Sigmoid colon (tissue), 7 donors: Measurements from ENCODE around the gene GPR108. TPM values are rescaled to one million over a fixed set of nuclear protein-coding genes. Genes with fewer than 3 reads are reported as not detected.

ENCODE experiments used
- DNase-seq: peaks from one replicate; pipeline ENCODE4 v3.0.0-alpha.2; 2019
- H3K27ac ChIP-seq, 4 donors: fragments of 200-600 bp; sonication (generic); one replicate each; pipeline ENCODE4 v1.5.1; 2016 to 2019; ENCODE audit warnings: mild to moderate bottlenecking in 1 of 4
- H3K27me3 ChIP-seq, 3 donors: fragments of 200-600 bp; sonication (generic); one replicate each; pipeline ENCODE4 v1.5.1; 2019; ENCODE audit warnings: mild to moderate bottlenecking in 1 of 3
- H3K36me3 ChIP-seq, 4 donors: fragments of 200-600 bp; sonication (generic); one replicate each; pipeline ENCODE4 v1.5.1; 2016 to 2019
- H3K4me1 ChIP-seq, 4 donors: fragments of 200-600 bp; sonication (generic); one replicate each; pipeline ENCODE4 v1.5.1; 2017 to 2019
- H3K4me3 ChIP-seq, 4 donors: fragments of 200-600 bp; sonication (generic); one replicate each; pipeline ENCODE4 v1.5.1; 2017 to 2019; ENCODE audit warnings: mild to moderate bottlenecking in 2 of 4, moderate library complexity in 1 of 4
- H3K9me3 ChIP-seq, 4 donors: fragments of 200-600 bp in 3 of 4; sonication (generic) in 3 of 4; one replicate each; pipeline versions ENCODE4 v1.5.1 to v1.6.1; 2013 to 2019
- CTCF ChIP-seq, 4 experiments: fragments of 450-650 bp in 3 of 4; fragments of 200-600 bp in 1 of 4; IDR thresholded peaks; one replicate each; pipeline ENCODE4 v1.5.1; 2016 to 2019; ENCODE audit warnings: antibody characterized with exemption in 4 of 4, mild to moderate bottlenecking in 3 of 4, moderate library complexity in 2 of 4
- EP300 ChIP-seq, 4 donors: sonication (generic); formaldehyde crosslinking; IDR thresholded peaks; one replicate each; pipeline ENCODE4 v1.6.1; 2017; ENCODE audit warnings: antibody characterized with exemption in 4 of 4
- POLR2A ChIP-seq, 2 donors: fragments of 450-650 bp; IDR thresholded peaks; one replicate each; pipeline ENCODE4 v1.6.1; 2016; ENCODE audit warnings: antibody characterized with exemption in 2 of 2, mild to moderate bottlenecking in 2 of 2, moderate library complexity in 2 of 2
- POLR2AphosphoS5 ChIP-seq, 4 donors: sonication (generic); formaldehyde crosslinking; IDR thresholded peaks; one replicate each; pipeline ENCODE4 v1.6.1; 2017; ENCODE audit warnings: antibody characterized with exemption in 4 of 4
- WGBS, 2 donors: extraction: QIAGEN DNeasy Blood & Tissue Kit; methylation state at CpG; one replicate each; pipeline ENCODE4 v1.1.7; 2013; 5-methylcytosine and 5-hydroxymethylcytosine counted together
- intact Hi-C: fragments of 100-400 bp; cut with DNase I; formaldehyde crosslinking; loops from one replicate; pipeline ENCODE4 v1.15.1; 2023
- polyA plus RNA-seq, 3 donors: library from polyadenylated mRNA; stranded (reverse); fragments of 200-250 nt; gene quantifications; one replicate each; pipeline ENCODE4 v1.2.3, GENCODE V29; 2013
- total RNA-seq, 4 donors: library from RNA; depleted of rRNA; stranded (reverse); fragments of >200 nt; gene quantifications; one replicate each; pipeline ENCODE4 v1.1.0, GENCODE V29; 2016
- donor health status: healthy with polysubstance abuse.
- donor health status: Bipolar disorder and iron deficiency.
- donor health status: healthy.

The GPR108 gene
- total and polyA plus RNA-seq, 7 donors, result 39.0 to 91.1 (median 57.8) TPM

- Histone ChIP-seq H3K27ac (no peak overlapping the region), H3K9me3 (no peaks in the 10 kb centered on the region), H3K36me3 (no peaks in the 10 kb centered on the region), H3K27me3 (peaks cover 0 to 24% (median 4%) of the 10 kb centered on the region in 3 donors), H3K4me3 (no peak overlapping the region), H3K4me1 (no peaks in the 10 kb centered on the region)
- DNase-seq, result no peak
- TF ChIP-seq POLR2AphosphoS5 (IDR thresholded peaks at IDR 0.05) (no peak), EP300 (IDR thresholded peaks at IDR 0.05) (no peak), CTCF (IDR thresholded peaks at IDR 0.05) (no peak), POLR2A (IDR thresholded peaks at IDR 0.05) (no peak)
- intact Hi-C loops, result no loop called here
- 59 to 67% methylated on average over 6 of the region's 6 CpGs for WGBS, 2 donors
These were observed 20.8 kb downstream of the GPR108 start for GRCh38 chr19:6716610-6716970.

GRCh38 chr19:6714749-6715555, 22.4 kb downstream of the GPR108 start:
- DNase-seq, result no peak
- intact Hi-C loops, result no loop called here
- Histone ChIP-seq H3K36me3 (no peaks in the 10 kb centered on the region), H3K27me3 (peaks cover 0 to 39% (median 4%) of the 10 kb centered on the region in 3 donors), H3K9me3 (no peaks in the 10 kb centered on the region), H3K27ac (no peak overlapping the region), H3K4me1 (no peaks in the 10 kb centered on the region), H3K4me3 (no peak overlapping the region)
- no peak for TF ChIP-seq POLR2AphosphoS5 (IDR thresholded peaks at IDR 0.05)
- no peak for TF ChIP-seq POLR2A (IDR thresholded peaks at IDR 0.05)
- TF ChIP-seq CTCF (IDR thresholded peaks at IDR 0.05), result no peak
- TF ChIP-seq EP300 (IDR thresholded peaks at IDR 0.05), result no peak
- 92 to 93% methylated on average over 11 of the region's 11 CpGs for WGBS, 2 donors

- Histone ChIP-seq H3K27me3 (peaks cover 0 to 47% (median 11%) of the 10 kb centered on the region in 3 donors), H3K27ac (no peak overlapping the region), H3K4me3 (no peak overlapping the region), H3K36me3 (no peaks in the 10 kb centered on the region), H3K9me3 (no peaks in the 10 kb centered on the region), H3K4me1 (no peaks in the 10 kb centered on the region)
- intact Hi-C loops, result no loop called here
- WGBS, 2 donors, result 74 to 75% methylated on average over 24 of the region's 24 CpGs
- DNase-seq, result no peak
- no peak for TF ChIP-seq EP300 (IDR thresholded peaks at IDR 0.05)
- TF ChIP-seq POLR2A (IDR thresholded peaks at IDR 0.05), result no peak
- no peak for TF ChIP-seq CTCF (IDR thresholded peaks at IDR 0.05)
- TF ChIP-seq POLR2AphosphoS5 (IDR thresholded peaks at IDR 0.05), result no peak
These were observed 23.3 kb downstream of the GPR108 start for GRCh38 chr19:6713773-6714692.

GRCh38 chr19:6712692-6713670, 24.4 kb downstream of the GPR108 start:
- no peaks in the 10 kb centered on the region for H3K36me3 ChIP-seq
- no peaks in the 10 kb centered on the region for H3K9me3 ChIP-seq
- 93 to 94% methylated on average over 20 of the region's 20 CpGs for WGBS, 2 donors
- no peak for DNase-seq
- TF ChIP-seq POLR2AphosphoS5 (IDR thresholded peaks at IDR 0.05) (no peak), POLR2A (IDR thresholded peaks at IDR 0.05) (no peak), CTCF (IDR thresholded peaks at IDR 0.05) (no peak), EP300 (IDR thresholded peaks at IDR 0.05) (no peak)
- intact Hi-C loops, result no loop called here
- H3K27ac ChIP-seq, result no peak overlapping the region
- H3K4me1 ChIP-seq, result no peaks in the 10 kb centered on the region
- H3K27me3 ChIP-seq, result peaks cover 0 to 52% (median 15%) of the 10 kb centered on the region in 3 donors
- H3K4me3 ChIP-seq, result no peak overlapping the region
